OCI-LY3 (cell line): ENCODE measurements around the gene GBX2.

Experiments used
- CTCF ChIP-seq: fragments of 200-600, 300-600 bp; sonication (generic); IDR thresholded peaks from 2 replicates; pipeline ENCODE4 v1.5.1; 2014; ENCODE audit warnings: antibody characterized with exemption, low read length, low read depth
- EZH2phosphoT487 ChIP-seq: fragments of 200-600 bp; shearing (Covaris generic); IDR thresholded peaks from 2 replicates; pipeline ENCODE4 v1.6.1; 2018; ENCODE audit warnings: antibody characterized with exemption, mixed run types, low read depth

- no peak for TF ChIP-seq CTCF
- no peak for TF ChIP-seq EZH2phosphoT487
These were observed 46.6 kb downstream of the GBX2 start for GRCh38 chr2:236121546-236121945.
